B cell (primary cell): ENCODE data around the gene NTRK2. TPM values are rescaled to one million over a fixed set of nuclear protein-coding genes. Genes with fewer than 3 reads are reported as not detected.

Experiments
- ATAC-seq: fragments of 200-7000 bp; cut with Tn5 transposase; one replicate; pipeline ENCODE4 v1.10.0; 2021; ENCODE audit warnings: low read depth, mild to moderate bottlenecking, moderate number of reproducible peaks, moderate library complexity
- CTCF ChIA-PET: fragments of 350-600 bp; sonication (Branson Sonifier 250); formaldehyde crosslinking; loops from one replicate; lab custom pipeline; 2021; ENCODE audit warnings: antibody characterized with exemption, inconsistent platforms; lab: Charles Lee
- POLR2A ChIA-PET: fragments of 350-600 bp; sonication (Branson Sonifier 250); formaldehyde crosslinking; loops from one replicate; lab custom pipeline; 2021; ENCODE audit warnings: antibody characterized with exemption; lab: Charles Lee
- DNase-seq: peaks from one replicate; pipeline ENCODE4 v3.0.0; 2013
- H2AFZ ChIP-seq: 2 replicates; pipeline ENCODE4 v1.6.1; 2012; ENCODE audit warnings: mild to moderate bottlenecking, low read depth, low read length; ENCODE audit not compliant: insufficient read depth, poor library complexity, severe bottlenecking
- H3K27ac ChIP-seq, 2 donors: 1 replicate in 1 of 2; 2 replicates in 1 of 2; pipeline ENCODE4 v1.5.1; 2012 to 2013; ENCODE audit warnings: low read length in 2 of 2, mild to moderate bottlenecking in 2 of 2, moderate library complexity in 1 of 2
- H3K27me3 ChIP-seq, 4 experiments: fragments of 200-600 bp in 1 of 4; sonication (generic) in 1 of 4; replicated peaks in 1 of 4; 1 replicate in 2 of 4; 2 replicates in 2 of 4; pipeline versions ENCODE4 v1.6.1 to v1.7.0; 2013 to 2016; ENCODE audit warnings: low read length in 3 of 4, mild to moderate bottlenecking in 2 of 4, mixed read lengths in 1 of 4, moderate library complexity in 1 of 4; ENCODE audit not compliant: insufficient read depth in 4 of 4, control insufficient read depth in 3 of 4; ENCODE audit errors: control extremely low read depth in 1 of 4
- H3K36me3 ChIP-seq, 2 experiments: replicated peaks in 1 of 2; 1 replicate in 1 of 2; 2 replicates in 1 of 2; pipeline versions ENCODE4 v1.6.1 to v1.7.1; 2013; ENCODE audit warnings: low read length in 1 of 2; ENCODE audit not compliant: insufficient read depth in 2 of 2, control insufficient read depth in 1 of 2; ENCODE audit errors: control extremely low read depth in 1 of 2, extremely low read depth in 1 of 2
- H3K4me1 ChIP-seq, 2 donors: fragments of 200-600 bp in 1 of 2; sonication (generic) in 1 of 2; 1 replicate in 1 of 2; 2 replicates in 1 of 2; pipeline versions ENCODE4 v1.5.1 to v1.6.1; 2013 to 2017; ENCODE audit warnings: low read length in 2 of 2; ENCODE audit not compliant: control insufficient read depth in 2 of 2, insufficient read depth in 2 of 2
- H3K4me2 ChIP-seq: replicated peaks from 2 replicates; pipeline ENCODE3; 2012; ENCODE audit warnings: mild to moderate bottlenecking, low read depth, low read length; ENCODE audit not compliant: poor library complexity, severe bottlenecking
- H3K4me3 ChIP-seq, 5 experiments: fragments of 200-600 bp in 1 of 5; sonication (generic) in 1 of 5; 1 replicate in 3 of 5; 2 replicates in 2 of 5; pipeline versions ENCODE4 v1.5.1 to v1.7.0; 2011 to 2016; ENCODE audit warnings: low read length in 4 of 5, mild to moderate bottlenecking in 4 of 5, low read depth in 2 of 5, control low read depth in 1 of 5, moderate library complexity in 1 of 5; ENCODE audit not compliant: insufficient read depth in 1 of 5; ENCODE audit errors: control extremely low read depth in 1 of 5, extremely low read depth in 1 of 5
- H3K79me2 ChIP-seq: fragments of 200-600 bp; sonication (generic); one replicate; pipeline ENCODE4 v1.6.0; 2016; ENCODE audit warnings: low read length; ENCODE audit not compliant: control insufficient read depth, insufficient read depth
- H3K9ac ChIP-seq: fragments of 200-600 bp; sonication (generic); 2 replicates; pipeline ENCODE4 v1.6.1; 2017; ENCODE audit warnings: mild to moderate bottlenecking, low read length, moderate library complexity
- H3K9me3 ChIP-seq, 3 donors: one replicate each; pipeline versions ENCODE4 v1.6.1 to v1.7.1; 2013; ENCODE audit warnings: low read length in 2 of 3; ENCODE audit not compliant: control insufficient read depth in 2 of 3, insufficient read depth in 1 of 3; ENCODE audit errors: control extremely low read depth in 1 of 3
- H4K20me1 ChIP-seq: 2 replicates; pipeline ENCODE4 v1.6.0; 2012; ENCODE audit warnings: mild to moderate bottlenecking, low read length; ENCODE audit not compliant: insufficient read depth, control insufficient read depth, poor library complexity, severe bottlenecking
- H3K27ac Mint-ChIP-seq: one replicate; pipeline ENCODE4 v1.8.0; 2021; ENCODE audit warnings: mixed read lengths
- H3K27me3 Mint-ChIP-seq: one replicate; pipeline ENCODE4 v1.8.0; 2021; ENCODE audit warnings: mixed read lengths
- H3K4me1 Mint-ChIP-seq: one replicate; pipeline ENCODE4 v1.8.0; 2021; ENCODE audit warnings: mixed read lengths
- H3K4me3 Mint-ChIP-seq: one replicate; pipeline ENCODE4 v1.8.0; 2021; ENCODE audit warnings: mixed read lengths
- H3K9me3 Mint-ChIP-seq: one replicate; pipeline ENCODE4 v1.8.0; 2022; ENCODE audit warnings: mixed read lengths; ENCODE audit not compliant: insufficient read depth
- CTCF ChIP-seq: fragments of 200-600 bp; IDR thresholded peaks from one replicate; pipeline ENCODE4 v1.8.0; 2022; ENCODE audit warnings: antibody characterized with exemption, mild to moderate bottlenecking
- EZH2 ChIP-seq: IDR thresholded peaks from 2 replicates; pipeline ENCODE4 v1.6.1; 2012; ENCODE audit warnings: borderline replicate concordance, low read depth, mild to moderate bottlenecking, moderate library complexity, low read length; ENCODE audit not compliant: insufficient read depth, poor library complexity, severe bottlenecking
- WGBS: methylation state at CpG from one replicate; pipeline ENCODE4 v1.1.5; 2013; ENCODE audit warnings: missing lambda C conversion rate; ENCODE audit not compliant: insufficient coverage; 5-methylcytosine and 5-hydroxymethylcytosine counted together
- intact Hi-C: fragments of 100-400 bp; cut with micrococcal nuclease; formaldehyde crosslinking; loops from one replicate; pipeline ENCODE4 v1.10.0; 2022
- polyA plus RNA-seq: library from polyadenylated mRNA; depleted of rRNA; stranded (reverse); fragments of >200 nt; gene quantifications from 2 replicates; pipeline ENCODE4 v1.2.3, GENCODE V29; 2012
- total RNA-seq, 2 donors: library from RNA; stranded (reverse); fragments of 120-200 nt in 1 of 2; gene quantifications; 1 replicate in 1 of 2; 2 replicates in 1 of 2; pipeline versions ENCODE4 v1.2.3 to v1.2.4, GENCODE V29; 2013 to 2022

NTRK2 gene
- total and polyA plus RNA-seq, 2 donors (not counting 1 experiment from before 2014, with no cell fraction given) = 0.03 to 0.10 TPM

DNA sequence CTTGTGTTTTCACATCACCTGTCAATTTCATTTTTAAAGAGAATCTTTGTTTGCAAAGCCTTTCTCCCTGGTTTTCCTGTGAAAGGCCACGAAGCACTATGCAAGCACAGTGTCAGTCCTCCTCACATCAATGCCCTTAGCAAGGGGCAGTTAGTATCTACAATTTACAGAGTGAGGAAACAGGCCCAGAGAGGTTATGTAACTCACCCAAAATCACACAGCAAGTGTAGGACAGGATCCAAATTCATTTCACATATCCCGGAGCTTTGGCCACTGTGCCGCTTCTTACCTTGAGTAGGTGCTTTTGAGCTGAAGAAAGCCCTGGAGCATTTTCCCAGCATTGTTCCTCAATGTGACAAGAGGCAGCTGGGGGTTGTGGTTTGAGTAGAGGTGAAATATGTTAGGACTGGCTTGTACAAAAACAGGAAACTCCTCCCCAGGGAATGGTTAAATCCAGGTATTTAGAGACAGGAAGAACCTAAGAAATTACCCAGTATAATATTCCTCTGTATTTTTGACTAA lies 283.8 kb downstream of the NTRK2 start:
- Histone ChIP-seq H3K4me3 (no peak overlapping the region), H3K27me3 (peaks cover 0 to 6% (median 0%) of the 10 kb centered on the region in 4 experiments), H3K4me1 (no peaks in the 10 kb centered on the region), H3K4me2 (no peak overlapping the region), H3K27ac (no peak overlapping the region), H3K36me3 (no peaks in the 10 kb centered on the region), H3K79me2 (no peaks in the 10 kb centered on the region), H3K9me3 (no peaks in the 10 kb centered on the region), H4K20me1 (no peaks in the 10 kb centered on the region), H3K9ac (no peak overlapping the region), H2AFZ (no peak overlapping the region)
- no CpG with 5 or more reads among the region's 3 CpGs for WGBS
- intact Hi-C loops = no loop called here
- DNase-seq (no peak), ATAC-seq (no peak)
- H3K4me1 Mint-ChIP-seq = no peaks in the 10 kb centered on the region
- H3K27ac Mint-ChIP-seq = no peak overlapping the region
- CTCF ChIA-PET = no interaction called here
- no peaks in the 10 kb centered on the region for H3K9me3 Mint-ChIP-seq
- H3K27me3 Mint-ChIP-seq = peaks cover 13% of the 10 kb centered on the region
- POLR2A ChIA-PET = no interaction called here
- TF ChIP-seq CTCF (no peak), EZH2 (no peak)
- H3K4me3 Mint-ChIP-seq = no peak overlapping the region

DNA sequence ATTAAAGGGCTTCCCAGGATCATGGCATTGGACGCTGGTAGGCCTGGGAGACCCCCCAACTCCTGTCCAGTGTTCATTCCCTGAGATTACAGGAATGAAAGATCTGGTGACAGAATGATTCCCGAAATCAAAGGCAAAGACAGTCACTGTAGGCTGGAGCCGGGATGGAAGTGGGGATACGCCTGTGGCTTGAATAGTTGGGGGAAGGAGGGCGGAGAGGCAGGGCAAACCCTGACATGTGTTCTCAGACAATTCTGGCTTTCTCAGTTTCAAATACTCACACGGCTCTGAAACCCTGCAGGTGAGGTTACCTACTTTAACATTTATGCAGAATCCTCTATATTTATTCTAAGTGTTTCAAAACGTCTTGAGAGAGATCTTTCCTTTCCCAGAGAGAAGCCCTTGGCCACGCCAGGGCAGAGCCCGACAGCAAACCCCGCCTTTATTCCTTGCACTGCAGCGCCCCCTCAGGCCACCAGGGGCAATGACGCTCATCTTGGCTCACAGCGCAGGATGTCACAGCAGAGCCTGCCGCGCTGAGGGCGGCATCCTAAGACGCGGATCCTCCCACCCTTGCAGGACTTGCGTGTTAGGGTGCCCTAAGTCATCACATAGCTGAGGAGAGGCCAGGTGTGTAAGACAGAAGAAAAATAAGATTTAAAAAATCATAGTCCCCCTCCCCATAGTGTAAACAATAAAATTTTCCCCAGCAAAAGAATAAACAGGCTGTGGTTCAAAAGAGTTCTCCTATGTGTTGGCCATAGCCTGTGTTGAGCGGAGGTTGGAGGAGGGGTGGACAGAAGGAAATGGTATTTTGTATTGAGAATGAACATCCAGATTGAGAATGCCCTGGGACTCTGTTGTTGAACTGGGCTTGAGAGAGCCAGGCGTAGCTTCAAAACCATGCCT lies 284.5 kb downstream of the NTRK2 start:
- H3K36me3 ChIP-seq = no peaks in the 10 kb centered on the region
- no peak overlapping the region for H3K27ac ChIP-seq
- Mint-ChIP-seq H3K4me1 (no peaks in the 10 kb centered on the region), H3K9me3 (no peaks in the 10 kb centered on the region), H3K4me3 (no peak overlapping the region), H3K27me3 (peaks cover 13% of the 10 kb centered on the region), H3K27ac (no peak overlapping the region)
- H3K4me1 ChIP-seq = no peaks in the 10 kb centered on the region
- TF ChIP-seq EZH2 (no peak), CTCF (peak; percentile 63)
- H4K20me1 ChIP-seq = no peaks in the 10 kb centered on the region
- H3K27me3 ChIP-seq = peaks cover 0 to 6% (median 0%) of the 10 kb centered on the region in 4 experiments
- no peak overlapping the region for H2AFZ ChIP-seq
- no peak overlapping the region for H3K4me2 ChIP-seq
- peak; percentile 16 for DNase-seq
- H3K9ac ChIP-seq = no peak overlapping the region
- POLR2A ChIA-PET = no interaction called here
- WGBS = 26% methylated on average over 20 of the region's 21 CpGs
- no peaks in the 10 kb centered on the region for H3K79me2 ChIP-seq
- no peaks in the 10 kb centered on the region for H3K9me3 ChIP-seq
- intact Hi-C loops = no loop called here
- no peak for ATAC-seq
- CTCF ChIA-PET = no interaction called here
- H3K4me3 ChIP-seq = no peak overlapping the region
